GM18868 (cell line): ENCODE data around the gene ABLIM3.
A peak's percentile ranks its signal among the peaks of the same experiment; 100 is the strongest.

Experiments
- ATAC-seq: cut with Tn5 transposase; IDR thresholded peaks from one replicate; pipeline ENCODE4 v1.9.1; 2021; ENCODE audit warnings: mild to moderate bottlenecking, moderate library complexity; ENCODE audit not compliant: unreplicated experiment

The ABLIM3 gene

DNA sequence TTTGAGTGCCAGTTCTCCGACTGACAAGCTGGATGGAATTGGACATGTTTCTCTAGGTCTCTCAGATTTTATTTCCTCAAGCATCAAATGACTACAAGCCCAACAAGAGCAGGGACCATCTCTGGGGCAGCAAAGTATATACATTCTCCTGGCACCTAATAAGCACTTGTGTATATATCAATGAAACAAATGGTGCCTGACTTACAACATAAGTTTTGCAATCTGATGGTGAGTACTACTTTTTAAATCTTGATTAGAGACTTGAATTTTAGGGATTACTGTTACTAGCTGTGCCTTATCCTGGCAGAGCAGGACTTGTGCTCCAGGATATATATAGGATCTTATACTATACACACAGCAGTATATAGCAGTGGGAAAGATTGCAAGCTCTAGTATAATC lies 8.8 kb upstream of the ABLIM3 start:
- ATAC-seq = no peak

DNA sequence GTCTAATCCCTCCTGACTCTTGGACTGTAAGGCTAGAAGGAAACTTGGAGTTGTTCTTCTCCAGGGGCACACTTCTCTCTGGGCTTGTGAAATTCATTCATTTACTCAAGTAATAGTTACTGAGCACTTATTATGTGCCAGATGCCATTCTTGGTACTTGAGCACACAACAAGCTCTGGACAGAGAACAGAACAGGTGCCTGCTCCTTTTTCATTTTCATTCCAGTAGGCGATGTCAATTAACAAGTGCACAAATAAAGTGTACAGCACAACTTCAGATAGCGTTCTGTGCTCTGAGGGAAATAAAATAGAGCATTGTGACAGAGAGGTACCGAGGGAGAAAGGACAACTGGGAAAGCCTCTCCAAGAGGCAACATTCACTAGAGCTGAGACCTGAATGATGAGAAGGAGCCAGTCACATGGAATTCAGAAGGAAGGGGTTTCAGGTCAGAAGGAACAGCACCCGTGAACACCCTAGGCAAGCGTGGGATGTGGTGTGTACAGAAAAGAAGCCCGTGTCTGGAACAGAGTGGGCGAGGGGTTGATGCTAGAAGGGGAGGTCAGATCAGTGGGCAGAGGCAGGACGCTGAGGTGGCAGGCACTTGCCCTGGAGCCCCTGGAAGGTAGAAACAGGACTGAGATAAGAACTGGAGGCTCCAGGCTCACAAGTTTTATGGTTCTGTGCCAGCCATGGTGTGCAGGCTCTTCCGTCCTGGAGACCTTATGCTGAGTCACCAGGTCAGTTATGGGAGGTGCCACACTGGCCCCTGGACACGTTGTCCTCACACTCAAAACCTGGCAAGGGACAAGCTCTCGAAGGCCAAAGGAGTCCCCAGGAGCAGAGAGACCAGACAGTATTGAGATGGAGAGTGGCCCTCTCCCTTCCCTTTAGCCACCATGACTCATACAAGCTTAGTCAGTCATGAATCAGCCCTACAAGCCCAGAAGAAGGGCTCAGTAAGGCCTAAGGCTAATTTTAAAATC lies 7.2 kb upstream of the ABLIM3 start:
- no peak for ATAC-seq

DNA sequence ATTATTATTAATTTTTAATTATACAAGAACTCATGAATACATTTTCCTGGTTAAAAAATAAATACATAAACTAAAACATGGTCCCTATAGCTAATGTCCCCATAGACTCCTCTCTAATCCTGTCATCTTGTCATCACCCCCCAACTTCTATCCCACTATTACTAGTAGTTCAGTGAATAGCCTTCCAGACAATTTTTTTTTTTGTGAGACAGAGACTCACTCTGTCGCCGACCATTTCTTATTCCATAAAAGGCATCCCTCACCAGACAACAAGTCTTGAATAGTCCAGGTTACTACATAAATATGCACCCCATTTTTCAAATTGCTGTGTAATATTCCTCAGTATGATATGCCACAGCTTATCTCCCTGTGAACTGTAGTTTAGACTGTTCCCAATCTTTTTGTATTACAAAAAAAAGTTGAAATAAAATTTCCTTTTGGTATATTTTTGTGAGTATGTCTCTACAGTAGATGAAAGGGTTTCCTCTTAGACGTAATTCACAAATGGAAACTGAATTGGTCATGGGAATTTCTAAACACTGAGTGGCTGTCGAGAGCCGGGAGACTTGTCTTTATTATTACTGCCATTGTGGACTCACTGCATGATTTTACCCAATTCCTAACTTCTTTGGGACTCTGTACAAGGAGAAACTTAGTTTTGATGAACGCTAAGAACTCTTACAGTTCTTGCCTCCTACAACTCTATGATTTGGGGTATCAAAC lies 6.4 kb upstream of the ABLIM3 start:
- ATAC-seq = no peak

DNA sequence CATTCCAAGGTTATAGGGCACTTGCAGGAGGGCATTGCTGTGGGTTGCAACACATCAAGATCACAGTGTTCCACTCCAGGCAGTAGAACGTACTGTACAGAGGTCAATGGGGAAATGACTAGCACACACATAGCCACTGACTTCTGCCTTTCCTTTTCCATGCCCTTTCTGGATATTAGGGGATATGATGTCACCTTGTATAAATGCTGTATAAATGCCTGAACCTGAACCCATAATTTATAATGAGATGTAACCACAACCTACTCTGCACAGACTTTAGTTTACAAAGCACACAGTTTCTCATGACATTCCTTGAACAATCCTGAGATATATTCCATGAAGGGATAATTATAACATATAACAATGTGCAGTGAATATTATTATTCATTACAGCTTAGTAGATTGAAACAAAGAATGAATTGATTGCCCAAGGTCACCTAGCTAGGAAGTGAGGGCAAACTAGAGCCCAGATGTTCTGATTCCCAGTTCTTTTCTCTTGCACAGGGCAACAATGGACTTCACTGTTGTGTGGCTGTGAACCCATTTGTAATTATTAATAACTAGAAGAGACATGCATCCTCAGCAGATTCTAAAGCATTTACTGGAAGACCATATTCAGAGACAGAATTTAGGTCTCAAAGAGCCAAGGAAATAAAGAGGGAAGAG lies 5.6 kb upstream of the ABLIM3 start:
- no peak for ATAC-seq

DNA sequence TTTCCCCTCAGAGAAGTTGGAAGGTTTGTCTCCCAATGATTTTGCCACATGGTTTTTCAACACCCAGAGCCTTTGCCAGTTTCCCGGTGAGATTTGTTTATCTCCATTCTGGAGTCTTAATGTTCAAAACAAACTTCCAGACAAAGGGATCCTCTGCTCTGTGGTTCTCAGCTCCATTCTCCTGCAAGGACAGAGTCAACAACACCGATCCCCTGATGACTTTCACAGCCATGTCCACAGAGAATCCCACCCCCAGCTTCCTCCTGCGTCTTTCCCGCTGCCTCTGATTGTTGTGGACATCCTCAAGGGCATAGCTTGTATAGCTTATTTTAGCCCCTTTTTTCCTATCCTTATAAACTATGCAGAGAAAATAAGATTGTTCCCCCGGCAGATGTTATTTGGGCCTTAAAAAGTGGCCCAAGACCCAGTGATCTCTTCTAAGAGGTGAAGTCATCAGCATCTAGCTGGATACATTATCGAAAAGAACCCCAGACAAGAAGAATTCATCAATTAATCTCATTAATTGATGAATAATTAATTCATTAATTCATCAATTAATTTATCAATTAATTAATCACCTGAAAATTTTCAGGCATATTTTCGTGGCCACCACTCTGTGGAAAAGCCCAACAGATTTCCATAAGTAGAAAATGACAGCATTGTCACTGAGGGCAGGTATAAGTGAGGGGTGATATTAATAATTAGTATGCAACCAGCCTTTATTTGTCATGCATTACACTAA lies 2.9 kb upstream of the ABLIM3 start:
- ATAC-seq = no peak

DNA sequence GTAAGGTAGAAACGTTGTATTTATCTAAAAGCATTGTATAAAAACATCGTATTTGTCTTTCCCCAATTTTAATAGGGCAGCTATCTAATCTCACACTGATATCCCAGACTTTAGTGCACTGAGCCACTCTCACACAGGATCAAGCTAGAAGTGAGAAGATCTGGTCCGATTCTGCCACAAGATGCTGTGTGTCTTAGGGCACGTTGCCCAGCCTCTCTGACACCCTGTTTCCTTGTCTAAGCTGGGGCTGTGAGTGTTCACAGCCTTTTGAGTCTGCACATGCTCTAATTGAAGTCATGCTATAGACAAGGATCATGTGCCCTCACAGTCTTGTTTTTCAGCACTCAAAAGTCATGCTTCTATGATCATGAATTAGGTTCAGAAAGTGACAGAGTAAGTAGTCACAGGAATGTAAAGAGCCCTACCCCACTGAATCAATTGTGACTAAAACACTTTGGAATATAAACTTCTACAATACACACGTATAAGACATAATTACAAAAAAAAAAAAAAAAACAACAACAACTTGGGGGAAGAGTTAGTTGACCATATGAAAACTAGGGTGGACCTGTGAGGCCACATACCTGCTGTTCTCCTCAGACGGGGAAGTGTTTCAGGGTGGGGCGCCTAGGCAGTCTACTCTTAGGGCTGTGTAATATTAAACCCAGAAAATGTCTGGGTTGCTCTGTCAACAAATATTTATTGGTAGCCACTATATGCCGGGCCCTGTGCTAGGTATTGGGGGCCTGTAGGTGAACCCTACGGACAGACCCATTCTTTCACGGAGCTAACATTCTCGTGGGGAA lies 893 bp upstream of the ABLIM3 start:
- no peak for ATAC-seq

DNA sequence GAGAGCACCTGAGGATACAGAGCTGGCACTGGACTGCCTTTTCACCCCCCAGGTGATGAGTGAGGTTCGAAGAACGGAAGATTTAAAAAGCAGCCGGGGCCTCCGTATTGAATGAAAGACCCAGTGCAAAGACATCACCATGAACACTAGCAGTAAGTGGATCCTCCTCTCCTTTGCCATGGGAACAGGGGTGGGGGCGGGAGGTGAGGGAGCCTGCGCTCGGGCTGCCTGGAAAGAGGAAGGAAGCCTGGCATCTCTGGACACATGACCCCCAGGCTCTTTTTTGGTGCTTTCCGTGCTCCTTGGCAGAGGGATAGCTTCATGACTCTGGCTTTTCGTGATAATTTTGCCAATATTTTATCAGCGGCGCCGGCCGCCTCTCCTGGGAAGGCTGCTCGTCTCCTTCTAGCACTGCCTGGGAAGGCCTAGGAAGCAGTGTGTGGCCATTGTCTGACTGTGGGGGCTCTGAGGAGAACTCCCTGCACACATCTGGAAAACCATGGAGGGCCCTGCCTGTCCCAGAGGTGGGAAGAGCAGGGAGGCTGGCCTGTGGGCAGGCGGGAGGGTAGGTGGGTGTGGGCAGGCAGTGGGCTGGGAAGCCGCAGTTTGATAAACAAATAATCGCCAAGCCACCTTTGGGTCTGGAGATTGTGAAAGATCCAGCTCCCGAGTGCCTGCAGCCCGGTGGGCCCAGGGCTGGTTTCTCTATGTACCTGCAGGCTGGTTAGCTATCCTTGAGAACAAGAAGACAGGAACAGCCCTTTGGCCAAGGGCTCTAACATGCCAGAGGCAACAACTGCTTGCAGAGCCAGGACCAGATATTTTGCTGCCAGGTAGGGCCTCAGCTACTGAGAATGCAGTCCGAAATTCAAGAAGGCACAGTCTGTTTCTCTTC lies 911 bp downstream of the ABLIM3 start:
- peak; percentile 8 for ATAC-seq

DNA sequence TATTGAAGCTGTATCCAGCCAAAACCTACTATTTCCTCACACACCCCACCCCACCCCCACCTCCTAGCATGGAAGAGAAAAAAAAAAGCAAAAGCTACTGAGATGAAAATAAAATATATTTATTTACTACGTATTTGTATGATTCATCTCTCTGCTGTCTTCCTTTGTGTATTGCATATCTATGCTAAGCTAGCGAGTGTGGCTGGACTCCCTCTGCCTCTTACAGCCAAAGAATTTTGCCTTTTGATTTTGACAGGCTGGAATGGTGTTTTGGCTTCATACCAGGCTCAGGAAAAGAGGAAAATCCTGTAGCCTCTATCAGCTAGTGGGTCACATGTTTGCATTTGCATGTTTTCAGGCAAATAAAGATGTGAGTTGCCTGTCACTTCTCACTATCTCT lies 2.2 kb downstream of the ABLIM3 start:
- no peak for ATAC-seq

DNA sequence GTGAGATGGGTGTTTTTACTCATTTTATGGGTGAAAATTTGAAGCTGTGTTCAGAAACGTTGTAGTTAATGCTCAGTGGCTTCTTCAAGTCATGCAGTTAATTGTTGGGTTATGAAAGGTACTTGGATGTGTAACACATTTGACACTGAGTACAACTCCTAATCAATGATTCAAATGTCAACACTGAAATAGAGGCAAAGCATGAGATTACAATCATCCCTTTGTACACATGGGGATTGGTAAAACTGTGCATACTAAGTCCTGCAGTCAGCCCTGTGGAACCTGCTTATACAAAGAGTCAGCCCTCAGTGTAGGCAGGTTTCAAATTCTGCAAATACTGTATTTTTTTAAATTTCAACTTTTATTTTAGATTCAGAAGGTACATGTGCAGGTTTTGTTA lies 3.3 kb downstream of the ABLIM3 start:
- ATAC-seq = no peak

DNA sequence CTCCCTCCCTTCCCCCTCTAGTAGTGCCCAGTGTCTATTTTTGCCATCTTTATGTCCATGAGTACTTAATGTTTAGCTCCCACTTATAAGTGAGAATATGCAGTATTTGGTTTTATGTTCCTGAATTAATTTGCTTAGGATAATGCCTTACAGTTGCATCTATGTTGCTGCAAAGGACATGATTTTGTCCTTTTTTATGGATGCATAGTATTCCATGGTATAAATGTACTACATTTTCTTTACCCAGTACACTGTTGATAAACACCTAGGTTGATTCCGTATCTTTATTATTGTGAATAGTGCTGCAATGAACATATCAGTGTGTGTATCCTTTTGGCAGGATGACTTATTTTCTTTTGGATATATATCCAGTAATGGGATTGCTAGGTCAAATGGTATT lies 3.8 kb downstream of the ABLIM3 start:
- ATAC-seq = no peak

DNA sequence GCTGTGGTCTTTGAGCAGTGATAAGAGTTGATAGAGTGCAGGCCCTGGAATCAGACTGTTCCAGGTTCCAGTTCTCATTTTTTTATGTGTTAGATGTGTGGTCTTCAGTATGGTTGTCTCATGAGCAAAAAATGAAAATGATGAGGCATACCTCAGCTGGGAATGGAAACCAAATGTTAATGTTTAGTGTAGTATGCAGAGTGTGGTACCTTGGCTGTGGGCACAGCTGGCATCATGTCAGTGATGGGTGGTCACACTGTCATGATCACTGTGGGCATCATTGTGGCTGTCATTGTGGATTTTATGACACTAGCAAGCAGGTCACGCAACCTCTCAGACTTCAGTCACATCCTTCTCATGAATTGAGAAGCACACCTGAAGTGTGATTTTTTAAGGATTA lies 6.4 kb downstream of the ABLIM3 start:
- no peak for ATAC-seq

DNA sequence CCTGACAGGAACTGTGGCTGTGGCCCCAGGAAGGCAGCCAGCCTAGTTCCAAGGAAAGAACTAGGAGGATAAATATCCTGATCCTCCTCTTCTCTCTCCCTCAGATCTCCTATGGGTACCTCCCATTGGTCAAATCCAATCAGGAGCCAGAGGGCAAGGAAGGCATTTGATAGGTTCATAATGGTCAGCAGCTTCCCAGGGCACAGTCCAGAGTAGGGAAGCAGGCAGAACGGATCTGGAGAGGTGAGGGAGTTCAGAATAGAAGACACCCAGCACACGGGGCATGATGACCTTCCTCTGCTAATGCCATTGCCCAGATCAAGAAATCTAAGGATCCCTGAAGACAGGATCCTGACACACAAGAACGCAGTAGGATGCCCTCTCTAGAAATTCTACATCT lies 8.6 kb downstream of the ABLIM3 start:
- ATAC-seq = no peak

DNA sequence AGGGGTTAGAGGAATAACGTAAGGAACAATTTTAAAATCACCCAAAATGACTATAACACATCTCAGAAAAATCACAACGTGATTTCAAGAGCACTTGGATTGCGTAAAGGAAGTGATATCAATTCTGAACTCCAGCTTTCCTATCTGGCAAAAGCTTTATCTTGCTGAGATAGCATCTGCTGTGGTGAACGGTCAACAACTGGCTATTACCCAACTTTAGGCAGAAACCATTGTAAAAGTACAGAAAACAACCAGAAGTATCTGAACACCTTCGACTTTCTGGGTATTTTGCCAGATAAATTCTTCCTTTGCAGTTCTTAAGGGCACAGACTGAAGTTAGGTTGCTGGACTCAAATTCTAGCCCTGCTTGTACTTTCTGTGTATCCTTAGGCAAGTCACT lies 9.2 kb downstream of the ABLIM3 start:
- no peak for ATAC-seq

DNA sequence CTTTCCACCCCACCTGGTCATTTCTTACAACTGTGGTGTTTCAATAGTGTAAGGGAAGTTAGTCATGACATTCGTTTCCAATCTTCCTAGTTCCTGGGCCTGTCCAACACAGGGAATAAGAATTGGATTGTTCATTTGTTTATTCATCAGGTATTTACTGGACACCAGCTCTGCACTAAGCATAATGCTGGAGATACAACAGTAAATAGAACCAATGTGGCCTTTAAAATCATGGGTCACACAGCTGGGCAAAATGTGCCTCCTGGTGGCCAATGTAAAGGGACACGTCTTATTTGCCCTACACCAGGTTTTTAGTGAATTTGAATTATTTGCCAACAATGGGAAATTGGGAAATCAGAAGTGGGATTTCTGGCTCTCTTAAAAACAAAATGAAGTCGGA lies 10.4 kb downstream of the ABLIM3 start:
- ATAC-seq = no peak

DNA sequence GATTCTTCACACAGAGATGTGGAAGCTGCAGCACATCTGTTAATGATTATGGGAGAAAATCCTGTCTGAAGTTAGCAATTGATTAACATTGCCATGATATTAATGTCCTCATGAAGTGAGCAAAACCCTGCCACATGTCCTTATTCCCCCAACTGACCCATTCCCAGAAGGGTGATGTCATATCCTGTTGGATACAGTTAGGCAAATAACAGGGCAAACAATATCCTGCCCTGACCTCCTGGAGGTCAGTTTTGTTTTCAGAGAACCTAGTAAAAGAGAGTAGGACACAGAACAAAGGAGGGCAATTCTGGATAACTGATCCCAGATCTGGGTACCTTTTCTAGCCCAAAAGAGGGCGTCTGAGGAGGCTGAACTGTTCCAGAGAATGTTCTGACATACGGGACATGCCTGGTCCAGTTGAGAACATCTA lies 11.0 kb downstream of the ABLIM3 start:
- ATAC-seq = no peak

DNA sequence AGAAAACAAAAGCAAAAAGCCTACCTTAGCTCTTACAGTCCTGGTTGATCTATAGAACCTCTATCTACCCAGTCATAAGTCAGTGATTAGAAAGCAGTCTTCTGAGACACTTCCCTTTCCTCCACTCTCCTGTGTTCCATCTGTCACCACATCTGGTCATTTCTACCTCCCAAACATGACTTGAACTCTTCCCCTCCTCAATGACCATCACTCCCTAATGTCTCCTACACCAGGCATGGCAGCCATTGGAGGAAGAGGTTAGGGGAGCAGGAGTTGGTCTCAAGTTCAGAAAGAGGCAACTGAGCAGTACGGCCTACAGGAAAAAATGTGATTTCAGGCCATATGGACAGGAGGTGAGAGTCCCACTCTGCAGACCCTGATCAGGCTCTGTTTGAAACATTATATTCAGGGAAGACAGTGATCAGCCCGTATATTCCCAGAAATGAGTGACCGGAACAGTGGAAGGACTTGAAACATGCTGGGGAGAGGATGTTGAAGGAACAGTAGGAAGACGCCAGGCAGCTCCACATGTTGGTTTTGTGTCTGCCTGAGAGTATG lies 12.0 kb downstream of the ABLIM3 start:
- no peak for ATAC-seq

DNA sequence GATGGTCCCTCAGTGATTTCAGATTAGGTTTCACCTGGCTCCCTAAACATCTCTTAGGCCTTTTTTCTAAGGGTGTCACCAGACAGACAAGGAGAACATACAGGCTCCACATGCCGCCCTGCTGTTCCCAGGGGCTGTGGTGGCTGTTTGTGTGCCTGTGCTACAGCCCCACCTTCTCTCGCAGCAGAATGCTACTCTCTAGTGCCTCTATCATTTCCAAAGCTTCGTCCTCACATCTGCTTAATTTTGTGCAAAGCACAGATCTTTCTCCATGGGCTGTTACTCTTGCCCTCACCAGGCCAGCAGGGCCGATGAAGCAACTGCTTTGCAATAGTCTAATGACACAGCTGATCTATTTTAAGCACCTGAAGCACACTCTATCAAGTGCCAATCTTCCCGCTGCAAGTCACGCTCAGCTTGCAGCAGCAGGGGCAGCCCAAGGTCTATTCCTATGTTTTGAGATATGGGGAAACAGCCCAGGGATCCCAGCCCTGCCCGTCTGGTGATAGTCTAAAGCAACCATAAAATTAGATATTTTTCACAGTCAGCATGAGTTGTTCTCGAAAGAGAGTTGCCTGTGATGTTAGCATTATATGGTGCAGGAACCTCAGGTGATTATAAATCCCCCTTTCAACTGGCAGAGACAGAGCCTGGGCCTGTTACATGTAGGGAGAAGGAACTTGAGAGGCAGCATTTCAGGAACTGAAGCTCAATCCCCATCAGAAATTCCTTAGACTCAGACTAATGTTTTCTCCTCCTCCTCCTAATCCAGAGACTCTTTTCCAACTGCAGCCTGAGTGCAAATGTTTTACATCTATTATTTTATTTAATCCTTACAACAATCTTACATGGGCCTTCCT lies 12.7 kb downstream of the ABLIM3 start:
- ATAC-seq = no peak

DNA sequence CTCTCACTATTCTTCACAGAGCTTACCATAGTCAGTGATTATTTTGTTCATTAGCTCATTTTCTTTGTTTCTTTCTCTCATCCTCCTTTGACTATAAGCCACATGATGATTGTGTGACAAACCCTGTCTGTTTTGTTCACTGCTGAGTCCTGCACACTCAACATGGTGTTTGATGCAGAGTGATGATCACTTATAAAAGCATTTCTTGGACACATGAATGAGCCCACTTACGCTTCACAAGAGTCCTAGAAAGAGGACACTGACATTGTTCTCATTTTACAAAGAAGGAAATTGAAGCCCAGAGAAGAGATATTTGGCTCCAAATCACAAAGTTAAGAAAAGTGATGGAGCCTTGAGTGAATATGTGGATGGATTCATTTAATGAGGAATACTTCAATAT lies 13.4 kb downstream of the ABLIM3 start:
- no peak for ATAC-seq
